Esophagus squamous epithelium (tissue), 4 donors: ENCODE results near the gene TMEM255B.

Experiments used
- CTCF ChIP-seq, 6 experiments: fragments of 450-650 bp in 4 of 6; fragments of 200-600 bp in 2 of 6; sonication (generic) in 2 of 6; IDR thresholded peaks; one replicate each; pipeline ENCODE4 v1.5.1; 2016 to 2019; ENCODE audit warnings: antibody characterized with exemption in 6 of 6, mild to moderate bottlenecking in 4 of 6, moderate library complexity in 4 of 6
- POLR2A ChIP-seq, 4 donors: fragments of 450-650 bp; IDR thresholded peaks; one replicate each; pipeline ENCODE4 v1.6.1; 2017; ENCODE audit warnings: antibody characterized with exemption in 4 of 4, mild to moderate bottlenecking in 4 of 4, moderate library complexity in 3 of 4

GRCh38 chr13:113744197-113745000 lies 14.6 kb upstream of the TMEM255B start:
- no peak for TF ChIP-seq CTCF (IDR thresholded peaks at IDR 0.05)
- TF ChIP-seq POLR2A (IDR thresholded peaks at IDR 0.05): no peak
